Measurements from ENCODE around the gene ATXN1. TPM values are rescaled to one million over a fixed set of nuclear protein-coding genes. Genes with fewer than 3 reads are reported as not detected.

The ATXN1 gene
- total and polyA plus RNA-seq, 2 of the 13 experiments (the other 11 are each of a cell fraction or from before 2014, with no cell fraction given): 20.7 to 39.5 TPM

- TF ChIP-seq, protein P1, sequence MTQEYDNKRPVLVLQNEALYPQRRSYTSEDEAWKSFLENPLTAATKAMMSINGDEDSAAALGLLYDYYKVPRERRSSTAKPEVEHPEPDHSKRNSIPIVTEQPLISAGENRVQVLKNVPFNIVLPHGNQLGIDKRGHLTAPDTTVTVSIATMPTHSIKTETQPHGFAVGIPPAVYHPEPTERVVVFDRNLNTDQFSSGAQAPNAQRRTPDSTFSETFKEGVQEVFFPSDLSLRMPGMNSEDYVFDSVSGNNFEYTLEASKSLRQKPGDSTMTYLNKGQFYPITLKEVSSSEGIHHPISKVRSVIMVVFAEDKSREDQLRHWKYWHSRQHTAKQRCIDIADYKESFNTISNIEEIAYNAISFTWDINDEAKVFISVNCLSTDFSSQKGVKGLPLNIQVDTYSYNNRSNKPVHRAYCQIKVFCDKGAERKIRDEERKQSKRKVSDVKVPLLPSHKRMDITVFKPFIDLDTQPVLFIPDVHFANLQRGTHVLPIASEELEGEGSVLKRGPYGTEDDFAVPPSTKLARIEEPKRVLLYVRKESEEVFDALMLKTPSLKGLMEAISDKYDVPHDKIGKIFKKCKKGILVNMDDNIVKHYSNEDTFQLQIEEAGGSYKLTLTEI (CRISPR knock-in tag; conservative IDR thresholded peaks at IDR 0.05): no peak
- TF ChIP-seq, protein P2, sequence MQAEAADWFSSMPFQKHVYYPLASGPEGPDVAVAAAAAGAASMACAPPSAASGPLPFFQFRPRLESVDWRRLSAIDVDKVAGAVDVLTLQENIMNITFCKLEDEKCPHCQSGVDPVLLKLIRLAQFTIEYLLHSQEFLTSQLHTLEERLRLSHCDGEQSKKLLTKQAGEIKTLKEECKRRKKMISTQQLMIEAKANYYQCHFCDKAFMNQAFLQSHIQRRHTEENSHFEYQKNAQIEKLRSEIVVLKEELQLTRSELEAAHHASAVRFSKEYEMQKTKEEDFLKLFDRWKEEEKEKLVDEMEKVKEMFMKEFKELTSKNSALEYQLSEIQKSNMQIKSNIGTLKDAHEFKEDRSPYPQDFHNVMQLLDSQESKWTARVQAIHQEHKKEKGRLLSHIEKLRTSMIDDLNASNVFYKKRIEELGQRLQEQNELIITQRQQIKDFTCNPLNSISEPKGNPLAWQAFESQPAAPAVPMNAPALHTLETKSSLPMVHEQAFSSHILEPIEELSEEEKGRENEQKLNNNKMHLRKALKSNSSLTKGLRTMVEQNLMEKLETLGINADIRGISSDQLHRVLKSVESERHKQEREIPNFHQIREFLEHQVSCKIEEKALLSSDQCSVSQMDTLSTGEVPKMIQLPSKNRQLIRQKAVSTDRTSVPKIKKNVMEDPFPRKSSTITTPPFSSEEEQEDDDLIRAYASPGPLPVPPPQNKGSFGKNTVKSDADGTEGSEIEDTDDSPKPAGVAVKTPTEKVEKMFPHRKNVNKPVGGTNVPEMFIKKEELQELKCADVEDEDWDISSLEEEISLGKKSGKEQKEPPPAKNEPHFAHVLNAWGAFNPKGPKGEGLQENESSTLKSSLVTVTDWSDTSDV (CRISPR knock-in tag; IDR thresholded peaks at IDR 0.05): no peak
- TF ChIP-seq, protein P3, sequence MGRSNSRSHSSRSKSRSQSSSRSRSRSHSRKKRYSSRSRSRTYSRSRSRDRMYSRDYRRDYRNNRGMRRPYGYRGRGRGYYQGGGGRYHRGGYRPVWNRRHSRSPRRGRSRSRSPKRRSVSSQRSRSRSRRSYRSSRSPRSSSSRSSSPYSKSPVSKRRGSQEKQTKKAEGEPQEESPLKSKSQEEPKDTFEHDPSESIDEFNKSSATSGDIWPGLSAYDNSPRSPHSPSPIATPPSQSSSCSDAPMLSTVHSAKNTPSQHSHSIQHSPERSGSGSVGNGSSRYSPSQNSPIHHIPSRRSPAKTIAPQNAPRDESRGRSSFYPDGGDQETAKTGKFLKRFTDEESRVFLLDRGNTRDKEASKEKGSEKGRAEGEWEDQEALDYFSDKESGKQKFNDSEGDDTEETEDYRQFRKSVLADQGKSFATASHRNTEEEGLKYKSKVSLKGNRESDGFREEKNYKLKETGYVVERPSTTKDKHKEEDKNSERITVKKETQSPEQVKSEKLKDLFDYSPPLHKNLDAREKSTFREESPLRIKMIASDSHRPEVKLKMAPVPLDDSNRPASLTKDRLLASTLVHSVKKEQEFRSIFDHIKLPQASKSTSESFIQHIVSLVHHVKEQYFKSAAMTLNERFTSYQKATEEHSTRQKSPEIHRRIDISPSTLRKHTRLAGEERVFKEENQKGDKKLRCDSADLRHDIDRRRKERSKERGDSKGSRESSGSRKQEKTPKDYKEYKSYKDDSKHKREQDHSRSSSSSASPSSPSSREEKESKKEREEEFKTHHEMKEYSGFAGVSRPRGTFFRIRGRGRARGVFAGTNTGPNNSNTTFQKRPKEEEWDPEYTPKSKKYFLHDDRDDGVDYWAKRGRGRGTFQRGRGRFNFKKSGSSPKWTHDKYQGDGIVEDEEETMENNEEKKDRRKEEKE (IDR thresholded peaks at IDR 0.05): no peak
- TF ChIP-seq ZHX2 (IDR thresholded peaks at IDR 0.05; ENCODE audit: low read depth) (no peak), ZHX2 (CRISPR knock-in tag; IDR thresholded peaks at IDR 0.05; ENCODE audit: borderline replicate concordance) (no peak), ZSCAN9 (CRISPR knock-in tag; IDR thresholded peaks at IDR 0.05; ENCODE audit: borderline replicate concordance) (no peak), MIXL1 (CRISPR knock-in tag; IDR thresholded peaks at IDR 0.05) (peak; percentile 81), KDM2A (CRISPR knock-in tag; IDR thresholded peaks at IDR 0.05; ENCODE audit: borderline replicate concordance, low read depth) (no peak), JDP2 (CRISPR knock-in tag; IDR thresholded peaks at IDR 0.05; ENCODE audit: borderline replicate concordance) (no peak), SOX6 (IDR thresholded peaks at IDR 0.05) (no peak), SOX6 (CRISPR knock-in tag; IDR thresholded peaks at IDR 0.05) (peak; percentile 96), ZKSCAN8 (CRISPR knock-in tag; IDR thresholded peaks at IDR 0.05; ENCODE audit: borderline replicate concordance) (no peak), ZFP37 (CRISPR knock-in tag; IDR thresholded peaks at IDR 0.05; ENCODE audit: borderline replicate concordance) (no peak)
- TF ChIP-seq, protein P4, sequence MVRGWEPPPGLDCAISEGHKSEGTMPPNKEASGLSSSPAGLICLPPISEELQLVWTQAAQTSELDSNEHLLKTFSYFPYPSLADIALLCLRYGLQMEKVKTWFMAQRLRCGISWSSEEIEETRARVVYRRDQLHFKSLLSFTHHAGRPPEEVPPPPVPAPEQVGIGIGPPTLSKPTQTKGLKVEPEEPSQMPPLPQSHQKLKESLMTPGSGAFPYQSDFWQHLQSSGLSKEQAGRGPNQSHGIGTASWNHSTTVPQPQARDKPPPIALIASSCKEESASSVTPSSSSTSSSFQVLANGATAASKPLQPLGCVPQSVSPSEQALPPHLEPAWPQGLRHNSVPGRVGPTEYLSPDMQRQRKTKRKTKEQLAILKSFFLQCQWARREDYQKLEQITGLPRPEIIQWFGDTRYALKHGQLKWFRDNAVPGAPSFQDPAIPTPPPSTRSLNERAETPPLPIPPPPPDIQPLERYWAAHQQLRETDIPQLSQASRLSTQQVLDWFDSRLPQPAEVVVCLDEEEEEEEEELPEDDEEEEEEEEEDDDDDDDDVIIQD (CRISPR knock-in tag; IDR thresholded peaks at IDR 0.05; ENCODE audit: low read depth): peak; percentile 74; the same call in 1 of the 2 replicates
Measured at GRCh38 chr6:16491666-16492313, 269.5 kb downstream of the ATXN1 start (continued).
